IMR-90 (cell line): ENCODE measurements around the gene ANKRD55. TPM values are rescaled to one million over a fixed set of nuclear protein-coding genes. Genes with fewer than 3 reads are reported as not detected.

Experiments
- ATAC-seq: fragments of 200-7000 bp; cut with Tn5 transposase; 2 replicates; pipeline ENCODE4 v1.9.1; 2020; ENCODE audit warnings: low read depth, mild to moderate bottlenecking, moderate library complexity
- BruUV-seq: library from RNA; stranded (reverse); fragments of 400-500 nt; replicated peaks from 2 replicates; lab custom pipeline; 2021; lab: Mats Ljungman, UMichigan
- CTCF ChIA-PET: fragments of 300-600 bp; formaldehyde crosslinking; extraction: SDS; loops from one replicate; lab custom pipeline; 2021; ENCODE audit warnings: antibody characterized with exemption; lab: Yijun Ruan, JAX
- POLR2A ChIA-PET: fragments of 300-600 bp; sonication (Branson Sonifier 250); formaldehyde crosslinking; loops from one replicate; lab custom pipeline; 2022; ENCODE audit warnings: antibody characterized with exemption; ENCODE audit not compliant: unreplicated experiment; lab: Charles Lee
- DNase-seq: peaks from one replicate; pipeline ENCODE4 v3.0.0; 2013
- H2AFZ ChIP-seq: replicated peaks from 2 replicates; pipeline ENCODE3; 2013; ENCODE audit warnings: low read length, mild to moderate bottlenecking; ENCODE audit not compliant: poor library complexity
- H2AK5ac ChIP-seq: 2 replicates; pipeline ENCODE4 v1.6.1; 2013; ENCODE audit warnings: low read depth, low read length, inconsistent platforms
- H2AK9ac ChIP-seq: replicated peaks from 2 replicates; pipeline ENCODE3; 2013; ENCODE audit warnings: mild to moderate bottlenecking, low read depth, low read length, moderate library complexity; ENCODE audit not compliant: poor library complexity
- H2BK120ac ChIP-seq: 2 replicates; pipeline ENCODE4 v1.6.1; 2013; ENCODE audit warnings: low read depth, low read length, inconsistent platforms
- H2BK15ac ChIP-seq: 3 replicates; pipeline ENCODE4 v1.6.1; 2013; ENCODE audit warnings: low read depth, low read length, inconsistent platforms
- H2BK20ac ChIP-seq: 2 replicates; pipeline ENCODE4 v1.6.1; 2013; ENCODE audit warnings: low read depth, mild to moderate bottlenecking, inconsistent platforms, low read length, moderate library complexity
- H2BK5ac ChIP-seq: 2 replicates; pipeline ENCODE4 v1.6.1; 2013; ENCODE audit warnings: mild to moderate bottlenecking, low read depth, low read length, inconsistent platforms; ENCODE audit not compliant: poor library complexity, severe bottlenecking
- H3K14ac ChIP-seq: replicated peaks from 2 replicates; pipeline ENCODE4 v1.6.1; 2013; ENCODE audit warnings: low read depth, low read length, inconsistent platforms
- H3K18ac ChIP-seq: 2 replicates; pipeline ENCODE4 v1.6.1; 2013; ENCODE audit warnings: low read depth, low read length, control low read depth
- H3K23ac ChIP-seq: 2 replicates; pipeline ENCODE4 v1.6.1; 2013; ENCODE audit warnings: low read depth, low read length, inconsistent platforms
- H3K27ac ChIP-seq: 2 replicates; pipeline ENCODE4 v1.5.1; 2013; ENCODE audit warnings: mild to moderate bottlenecking, control low read depth, low read length; ENCODE audit not compliant: insufficient read depth
- H3K27me3 ChIP-seq: 2 replicates; pipeline ENCODE4 v1.6.1; 2013; ENCODE audit warnings: low read length; ENCODE audit not compliant: control insufficient read depth, insufficient read depth
- H3K36me3 ChIP-seq: 2 replicates; pipeline ENCODE4 v1.6.1; 2013; ENCODE audit warnings: low read length, mixed read lengths; ENCODE audit not compliant: control insufficient read depth, insufficient read depth
- H3K4ac ChIP-seq: 2 replicates; pipeline ENCODE4 v1.6.1; 2013; ENCODE audit warnings: low read depth, low read length, inconsistent platforms
- H3K4me1 ChIP-seq: 2 replicates; pipeline ENCODE4 v1.6.1; 2013; ENCODE audit warnings: low read length, mixed read lengths; ENCODE audit not compliant: control insufficient read depth, insufficient read depth
- H3K4me2 ChIP-seq: 2 replicates; pipeline ENCODE4 v1.6.1; 2013; ENCODE audit warnings: low read depth, mild to moderate bottlenecking, control low read depth, low read length, moderate library complexity
- H3K4me3 ChIP-seq: 2 replicates; pipeline ENCODE4 v1.5.1; 2013; ENCODE audit warnings: low read depth, mild to moderate bottlenecking, control low read depth, low read length, moderate library complexity; ENCODE audit not compliant: insufficient read depth
- H3K56ac ChIP-seq: 2 replicates; pipeline ENCODE4 v1.6.1; 2013; ENCODE audit warnings: low read length, inconsistent platforms; ENCODE audit not compliant: insufficient read depth; ENCODE audit errors: extremely low read depth
- H3K79me1 ChIP-seq, 2 experiments: 2 replicates each; pipeline ENCODE4 v1.6.1; 2013; ENCODE audit warnings: low read length in 2 of 2, inconsistent platforms in 1 of 2, low read depth in 1 of 2
- H3K9ac ChIP-seq: 2 replicates; pipeline ENCODE4 v1.6.1; 2013; ENCODE audit warnings: low read depth, low read length, control low read depth
- H3K9me1 ChIP-seq: 2 replicates; pipeline ENCODE4 v1.6.1; 2013; ENCODE audit warnings: low read length, inconsistent platforms; ENCODE audit not compliant: insufficient read depth
- H3K9me3 ChIP-seq: 2 replicates; pipeline ENCODE4 v1.6.1; 2013; ENCODE audit warnings: low read length; ENCODE audit not compliant: control insufficient read depth, insufficient read depth
- H4K20me1 ChIP-seq: 2 replicates; pipeline ENCODE4 v1.6.1; 2013; ENCODE audit warnings: low read length, inconsistent platforms; ENCODE audit not compliant: insufficient read depth
- H4K5ac ChIP-seq: 2 replicates; pipeline ENCODE4 v1.6.1; 2013; ENCODE audit warnings: mild to moderate bottlenecking, low read depth, low read length, control low read depth
- H4K8ac ChIP-seq, 2 experiments: 2 replicates each; pipeline ENCODE4 v1.6.1; 2013; ENCODE audit warnings: low read depth in 2 of 2, low read length in 2 of 2, control low read depth in 1 of 2, inconsistent platforms in 1 of 2
- H4K91ac ChIP-seq: 2 replicates; pipeline ENCODE4 v1.6.1; 2013; ENCODE audit warnings: low read depth, low read length, inconsistent platforms; ENCODE audit not compliant: insufficient read depth
- BHLHE40 ChIP-seq: fragments of 150-350 bp; IDR thresholded peaks from 2 replicates; pipeline ENCODE4 v1.6.1; 2016; ENCODE audit warnings: mild to moderate bottlenecking, low read depth, low read length
- CEBPB ChIP-seq: IDR thresholded peaks from 2 replicates; pipeline ENCODE4 v1.6.1; 2012; ENCODE audit warnings: low read depth, low read length, improper control_type of control experiment
- CHD1 ChIP-seq: IDR thresholded peaks from 2 replicates; pipeline ENCODE4 v1.6.1; 2012; ENCODE audit warnings: low read depth, low read length, improper control_type of control experiment
- CTCF ChIP-seq: conservative IDR thresholded peaks from 2 replicates; pipeline ENCODE4 v1.5.1; 2012; ENCODE audit warnings: mild to moderate bottlenecking, low read depth, low read length, improper control_type of control experiment
- ELK1 ChIP-seq: fragments of 150-350 bp; IDR thresholded peaks from 2 replicates; pipeline ENCODE4 v1.6.1; 2016; ENCODE audit warnings: low read depth, mild to moderate bottlenecking, low read length, moderate library complexity, borderline replicate concordance
- FOS ChIP-seq: fragments of 150-350 bp; IDR thresholded peaks from 2 replicates; pipeline ENCODE4 v1.6.1; 2016; ENCODE audit warnings: low read depth, low read length
- MAFK ChIP-seq: IDR thresholded peaks from 2 replicates; pipeline ENCODE4 v1.6.1; 2012; ENCODE audit warnings: low read depth, low read length, improper control_type of control experiment
- MAZ ChIP-seq: IDR thresholded peaks from 2 replicates; pipeline ENCODE4 v1.6.1; 2012; ENCODE audit warnings: low read depth, mild to moderate bottlenecking, low read length, improper control_type of control experiment, moderate library complexity, borderline replicate concordance
- MXI1 ChIP-seq: IDR thresholded peaks from 2 replicates; pipeline ENCODE4 v1.6.1; 2012; ENCODE audit warnings: low read depth, mild to moderate bottlenecking, low read length, moderate library complexity, borderline replicate concordance
- NFE2L2 ChIP-seq: fragments of 150-350 bp; IDR thresholded peaks from 2 replicates; pipeline ENCODE4 v1.6.1; 2016; ENCODE audit warnings: low read depth, mild to moderate bottlenecking, low read length
- POLR2A ChIP-seq: IDR thresholded peaks from 2 replicates; pipeline ENCODE4 v1.6.1; 2012; ENCODE audit warnings: mild to moderate bottlenecking, low read depth, low read length
- RCOR1 ChIP-seq: IDR thresholded peaks from 2 replicates; pipeline ENCODE4 v1.6.1; 2012; ENCODE audit warnings: mild to moderate bottlenecking, low read length, improper control_type of control experiment; ENCODE audit not compliant: insufficient replicate concordance
- RFX5 ChIP-seq: IDR thresholded peaks from 2 replicates; pipeline ENCODE4 v1.8.0; 2012; ENCODE audit warnings: low read depth, mild to moderate bottlenecking, low read length, moderate library complexity
- SMC3 ChIP-seq: fragments of 150-350 bp; IDR thresholded peaks from 2 replicates; pipeline ENCODE4 v1.6.1; 2016; ENCODE audit warnings: low read depth, mild to moderate bottlenecking, antibody characterized with exemption, low read length, moderate library complexity
- USF2 ChIP-seq: fragments of 150-350 bp; IDR thresholded peaks from 2 replicates; pipeline ENCODE4 v1.6.1; 2017; ENCODE audit warnings: mild to moderate bottlenecking, antibody characterized with exemption, low read length, low read depth
- whole genome bisulfite sequencing, 2 experiments: methylation state at CpG; one replicate each; pipeline versions ENCODE4 v1.1.5 to v1.1.7; 2013; ENCODE audit warnings: missing lambda C conversion rate in 2 of 2; ENCODE audit not compliant: insufficient read length in 1 of 2; ENCODE audit errors: extremely low coverage in 2 of 2; 5-methylcytosine and 5-hydroxymethylcytosine counted together
- dilution Hi-C: fragments of 300-500 bp; cut with HindIII; formaldehyde crosslinking; loops from one replicate; pipeline ENCODE4 v1.14.3; 2018; ENCODE audit warnings: low sequenced_read_pairs; ENCODE audit not compliant: unreplicated experiment
- in situ Hi-C: fragments of 300-500 bp; cut with MboI; formaldehyde crosslinking; loops from 3 replicates; pipeline ENCODE4 v1.14.3; 2019; ENCODE audit warnings: low sequenced_read_pairs, inconsistent platforms, mixed read lengths
- intact Hi-C: fragments of 100-400 bp; cut with micrococcal nuclease; formaldehyde crosslinking; loops from 2 replicates; pipeline ENCODE4 v1.10.0; 2022
- polyA plus RNA-seq, 3 experiments: library from polyadenylated mRNA; depleted of rRNA; stranded (reverse); fragments of >200 nt; gene quantifications; 2 replicates each; pipeline ENCODE4 v1.2.3, GENCODE V29; 2012; ENCODE audit warnings: low replicate concordance in 1 of 3
- total RNA-seq: library from RNA; depleted of rRNA; stranded (reverse); fragments of >200 nt; gene quantifications from 2 replicates; pipeline ENCODE4 v1.2.3, GENCODE V29; 2012

Gene ANKRD55
- total and polyA plus RNA-seq, 2 of the 4 experiments (the other 2 are of a cell fraction): not detected

GRCh38 chr5:56166671-56167385 lies 66.3 kb downstream of the ANKRD55 start:
- in situ Hi-C loops (no loop called here), intact Hi-C loops (no loop called here), dilution Hi-C loops (no loop called here)
- Histone ChIP-seq H3K4me2 (no peak overlapping the region), H3K79me1 (no peaks in the 10 kb centered on the region; a peak in 2 of 4 replicates), H3K27ac (no peak overlapping the region), H3K27me3 (no peaks in the 10 kb centered on the region), H3K9ac (no peak overlapping the region), H4K8ac (peak overlapping the region in 1 of 2 experiments; percentile 42; a peak in 1 of 4 replicates), H3K14ac (no peak overlapping the region; the same call in 1 of the 2 replicates), H2BK120ac (peak overlapping the region; percentile 75), H2AK5ac (no peak overlapping the region), H4K91ac (no peak overlapping the region), H2AFZ (no peak overlapping the region), H4K5ac (no peak overlapping the region), H3K9me1 (peaks cover 17% of the 10 kb centered on the region), H2BK15ac (peak overlapping the region; percentile 43; the same call in 2 of the 3 replicates), H3K36me3 (no peaks in the 10 kb centered on the region), H3K4me1 (peaks cover 29% of the 10 kb centered on the region), H2BK20ac (peak overlapping the region; percentile 89; the same call in 1 of the 2 replicates), H3K56ac (no peak overlapping the region), H3K4me3 (no peak overlapping the region), H3K4ac (peak overlapping the region; percentile 52; the same call in 1 of the 2 replicates), H2BK5ac (peak overlapping the region; percentile 89), H2AK9ac (no peak overlapping the region), H3K18ac (peak overlapping the region; percentile 62; the same call in 1 of the 2 replicates), H3K9me3 (no peaks in the 10 kb centered on the region), H3K23ac (no peak overlapping the region), H4K20me1 (no peaks in the 10 kb centered on the region)
- POLR2A ChIA-PET: no interaction called here
- DNase-seq (no peak), ATAC-seq (no peak)
- WGBS, 2 experiments: no CpG with 5 or more reads among the region's 6 CpGs
- CTCF ChIA-PET: no interaction called here
- BruUV-seq: no TSS peak
- TF ChIP-seq FOS: no peak
- TF ChIP-seq ELK1: no peak
- no peak for TF ChIP-seq BHLHE40
- TF ChIP-seq CTCF: no peak
- no peak for TF ChIP-seq POLR2A
- no peak for TF ChIP-seq MXI1
- TF ChIP-seq NFE2L2: no peak
- no peak for TF ChIP-seq RFX5
- no peak for TF ChIP-seq RCOR1
- TF ChIP-seq CHD1: no peak
- TF ChIP-seq MAZ: no peak
- no peak for TF ChIP-seq MAFK
- no peak for TF ChIP-seq USF2
- no peak for TF ChIP-seq SMC3
- no peak for TF ChIP-seq CEBPB
